ENCODE results near the gene ASCC3.

DNA sequence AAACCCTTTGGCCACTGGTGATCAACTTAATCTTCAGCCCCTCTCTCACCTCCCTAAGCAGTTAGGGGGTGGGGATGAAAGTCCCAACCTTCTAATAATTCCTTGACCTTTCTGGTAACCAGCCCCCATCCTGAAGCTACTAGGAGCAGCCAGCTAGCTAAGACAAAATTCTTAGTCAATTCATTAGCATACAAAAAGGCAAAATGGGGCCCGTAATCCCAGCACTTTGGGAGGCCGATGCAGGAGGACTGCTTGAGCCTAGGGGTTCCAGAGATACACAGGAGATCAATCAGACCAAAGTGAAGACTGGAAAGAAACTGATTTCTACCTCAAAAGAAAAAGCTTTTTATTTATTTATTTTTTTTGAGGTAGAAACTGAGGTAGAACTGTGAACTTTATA lies 1.8 kb downstream of the ASCC3 start:
- TF ChIP-seq, protein P1, sequence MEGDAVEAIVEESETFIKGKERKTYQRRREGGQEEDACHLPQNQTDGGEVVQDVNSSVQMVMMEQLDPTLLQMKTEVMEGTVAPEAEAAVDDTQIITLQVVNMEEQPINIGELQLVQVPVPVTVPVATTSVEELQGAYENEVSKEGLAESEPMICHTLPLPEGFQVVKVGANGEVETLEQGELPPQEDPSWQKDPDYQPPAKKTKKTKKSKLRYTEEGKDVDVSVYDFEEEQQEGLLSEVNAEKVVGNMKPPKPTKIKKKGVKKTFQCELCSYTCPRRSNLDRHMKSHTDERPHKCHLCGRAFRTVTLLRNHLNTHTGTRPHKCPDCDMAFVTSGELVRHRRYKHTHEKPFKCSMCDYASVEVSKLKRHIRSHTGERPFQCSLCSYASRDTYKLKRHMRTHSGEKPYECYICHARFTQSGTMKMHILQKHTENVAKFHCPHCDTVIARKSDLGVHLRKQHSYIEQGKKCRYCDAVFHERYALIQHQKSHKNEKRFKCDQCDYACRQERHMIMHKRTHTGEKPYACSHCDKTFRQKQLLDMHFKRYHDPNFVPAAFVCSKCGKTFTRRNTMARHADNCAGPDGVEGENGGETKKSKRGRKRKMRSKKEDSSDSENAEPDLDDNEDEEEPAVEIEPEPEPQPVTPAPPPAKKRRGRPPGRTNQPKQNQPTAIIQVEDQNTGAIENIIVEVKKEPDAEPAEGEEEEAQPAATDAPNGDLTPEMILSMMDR (IDR thresholded peaks at IDR 0.05 in 2 of 3, conservative IDR thresholded peaks at IDR 0.05 in 1 of 3; ENCODE audit: borderline replicate concordance in 1 of 3, insufficient read depth in 1 of 3, low read depth in 2 of 3, low read length in 2 of 3) = no peak
- TF ChIP-seq REST (IDR thresholded peaks at IDR 0.05; ENCODE audit: low read depth) (no peak), EZH2 (IDR thresholded peaks at IDR 0.05) (no peak), POLR2A (IDR thresholded peaks at IDR 0.05; ENCODE audit: borderline replicate concordance, extremely low read depth, insufficient read depth, insufficient read length) (no peak), POLR2AphosphoS5 (IDR thresholded peaks at IDR 0.05; ENCODE audit: low read depth, low read length) (no peak), ZNF274 (IDR thresholded peaks at IDR 0.05; ENCODE audit: low read depth, low read length) (no peak), SP1 (IDR thresholded peaks at IDR 0.05; ENCODE audit: low read depth) (no peak), SRF (IDR thresholded peaks at IDR 0.05; ENCODE audit: low read depth) (no peak), EZH2phosphoT487 (IDR thresholded peaks at IDR 0.05; ENCODE audit: borderline replicate concordance) (no peak)

Measured in HCT116 (cell line).